ENCODE measurements around the gene DTX4.

DTX4 gene

GRCh38 chr11:59172345-59173079 lies 580 bp downstream of the DTX4 start:
- Histone ChIP-seq H3K36me3 (ENCODE audit: control insufficient read depth in 2 of 2, insufficient read depth in 1 of 2, low read length in 2 of 2) (no peaks in the 10 kb centered on the region), H3K4me3 (ENCODE audit: low read depth, low read length) (peak overlapping the region; percentile 41), H3K4me1 (ENCODE audit: control insufficient read depth, insufficient read depth, low read length) (no peaks in the 10 kb centered on the region; the same call in 1 of the 2 replicates), H3K27ac (ENCODE audit: extremely low read depth, low read depth, low read length) (no peak overlapping the region), H3K9me3 (ENCODE audit: control insufficient read depth, insufficient read depth, low read depth, low read length) (no peaks in the 10 kb centered on the region)
- POLR2A ChIA-PET: interaction anchor here (1.3 to 2.6 kb wide), 3 partner anchors 14 to 66 kb away, joined by 4 to 11 read pairs (median 4); partner anchors contain the start of gene FAM111B
- TF ChIP-seq ZNF555 (tag by site-specific recombination; conservative IDR thresholded peaks at IDR 0.05) (no peak), ZFP3 (tag by site-specific recombination; IDR thresholded peaks at IDR 0.05; ENCODE audit: low read depth) (no peak), GLIS2 (tag by site-specific recombination; IDR thresholded peaks at IDR 0.05) (0 out of 2 replicates have a peak, but pooled peaks have one; percentile 25), ZNF157 (tag by site-specific recombination; IDR thresholded peaks at IDR 0.05) (no peak), PRDM6 (tag by site-specific recombination; IDR thresholded peaks at IDR 0.05) (no peak)
- CTCF ChIA-PET: interaction anchor here (0.5 to 6.7 kb wide), 31 partner anchors 9 to 1412 kb away, joined by 3 to 78 read pairs (median 6); partner anchors contain the start of genes FAM111A, MPEG1, OR5A1 and OR5A2

GRCh38 chr11:59173080-59173963 lies 1.4 kb downstream of the DTX4 start:
- TF ChIP-seq ZNF155 (tag by site-specific recombination; IDR thresholded peaks at IDR 0.05) (no peak), ZFHX2 (tag by site-specific recombination; conservative IDR thresholded peaks at IDR 0.05) (peak; percentile 29; the same call in 1 of the 2 replicates)
- ChIA-PET CTCF (interaction anchor here (0.6 to 6.7 kb wide), 7 partner anchors 13 to 507 kb away, joined by 3 to 78 read pairs (median 6); no protein-coding TSS in a partner anchor), POLR2A (no interaction called here)
- peak overlapping the region; percentile 41 for H3K4me3 ChIP-seq (ENCODE audit: low read depth, low read length)
- H3K36me3 ChIP-seq (ENCODE audit: control insufficient read depth in 2 of 2, insufficient read depth in 1 of 2, low read length in 2 of 2): no peaks in the 10 kb centered on the region
- H3K9me3 ChIP-seq (ENCODE audit: control insufficient read depth, insufficient read depth, low read depth, low read length): no peaks in the 10 kb centered on the region
- no peak overlapping the region for H3K27ac ChIP-seq (ENCODE audit: extremely low read depth, low read depth, low read length)
- no peaks in the 10 kb centered on the region; the same call in 1 of the 2 replicates for H3K4me1 ChIP-seq (ENCODE audit: control insufficient read depth, insufficient read depth, low read length)

- Histone ChIP-seq H3K4me1 (ENCODE audit: control insufficient read depth, insufficient read depth, low read length) (no peaks in the 10 kb centered on the region; the same call in 1 of the 2 replicates), H3K4me3 (ENCODE audit: low read depth, low read length) (no peak overlapping the region), H3K36me3 (ENCODE audit: control insufficient read depth in 2 of 2, insufficient read depth in 1 of 2, low read length in 2 of 2) (no peaks in the 10 kb centered on the region), H3K9me3 (ENCODE audit: control insufficient read depth, insufficient read depth, low read depth, low read length) (no peaks in the 10 kb centered on the region), H3K27ac (ENCODE audit: extremely low read depth, low read depth, low read length) (no peak overlapping the region)
- POLR2A ChIA-PET: no interaction called here
- CTCF ChIA-PET: interaction anchor here (0.6 to 6.7 kb wide), 5 partner anchors 12 to 534 kb away, joined by 3 to 78 read pairs (median 4); no protein-coding TSS in a partner anchor
- TF ChIP-seq SP7 (tag by site-specific recombination; IDR thresholded peaks at IDR 0.05): 0 out of 2 replicates have a peak, but pooled peaks have one; percentile 21
- TF ChIP-seq ZSCAN30 (tag by site-specific recombination; IDR thresholded peaks at IDR 0.05): no peak
- no peak for TF ChIP-seq ZBTB21 (tag by site-specific recombination; IDR thresholded peaks at IDR 0.05)
- peak; percentile 48; the same call in 1 of the 2 replicates for TF ChIP-seq PATZ1 (tag by site-specific recombination; IDR thresholded peaks at IDR 0.05)
- 0 out of 2 replicates have a peak, but pooled peaks have one; percentile 12 for TF ChIP-seq PRDM10 (tag by site-specific recombination; IDR thresholded peaks at IDR 0.05)
- no peak for TF ChIP-seq WT1 (tag by site-specific recombination; IDR thresholded peaks at IDR 0.05)
- peak; percentile 64 for TF ChIP-seq PRDM1 (tag by site-specific recombination; IDR thresholded peaks at IDR 0.05)
- TF ChIP-seq ZSCAN18 (tag by site-specific recombination; IDR thresholded peaks at IDR 0.05): no peak
Measured at GRCh38 chr11:59173964-59174663, 2.2 kb downstream of the DTX4 start.

All from HEK293 (cell line).